Activated naive CD8-positive, alpha-beta T cell (primary cell): ENCODE results near the gene PLD5.
"Not testable (repeated sequence)": the region's sequence is repeated elsewhere in the genome, so short reads cannot be mapped to it uniquely, and the experiment has no call there.

ENCODE experiments used
- H3K27ac Mint-ChIP-seq: one replicate; pipeline ENCODE4 v1.8.0; 2021; ENCODE audit warnings: mixed read lengths
- H3K27me3 Mint-ChIP-seq: one replicate; pipeline ENCODE4 v1.8.0; 2021; ENCODE audit warnings: mixed read lengths
- H3K36me3 Mint-ChIP-seq: one replicate; pipeline ENCODE4 v1.8.0; 2021; ENCODE audit warnings: mixed read lengths
- H3K4me1 Mint-ChIP-seq: one replicate; pipeline ENCODE4 v1.8.0; 2021; ENCODE audit warnings: low read depth, mixed read lengths
- H3K4me3 Mint-ChIP-seq: one replicate; pipeline ENCODE4 v1.8.0; 2021; ENCODE audit warnings: mild to moderate bottlenecking, mixed read lengths
- H3K9me3 Mint-ChIP-seq: one replicate; pipeline ENCODE4 v1.8.0; 2021; ENCODE audit warnings: low read depth, mixed read lengths

PLD5 gene

GRCh38 chr1:242237051-242237450 is 287.4 kb downstream of the PLD5 start:
- H3K36me3 Mint-ChIP-seq, result no peaks in the 10 kb centered on the region
- no peaks in the 10 kb centered on the region for H3K4me1 Mint-ChIP-seq
- no peak overlapping the region for H3K27ac Mint-ChIP-seq
- H3K4me3 Mint-ChIP-seq, result no peak overlapping the region
- H3K27me3 Mint-ChIP-seq, result no peaks in the 10 kb centered on the region
- H3K9me3 Mint-ChIP-seq, result no peaks in the 10 kb centered on the region

- Mint-ChIP-seq H3K9me3 (no peaks in the 10 kb centered on the region), H3K36me3 (no peaks in the 10 kb centered on the region)
Observed at GRCh38 chr1:242228991-242229390, 295.5 kb downstream of the PLD5 start.

GRCh38 chr1:242225767-242226573 is 298.5 kb downstream of the PLD5 start:
- no peaks in the 10 kb centered on the region for H3K9me3 Mint-ChIP-seq
- H3K4me1 Mint-ChIP-seq, result no peaks in the 10 kb centered on the region
- peaks cover 4% of the 10 kb centered on the region for H3K27me3 Mint-ChIP-seq
- no peaks in the 10 kb centered on the region for H3K36me3 Mint-ChIP-seq
- H3K27ac Mint-ChIP-seq, result no peak overlapping the region
- no peak overlapping the region for H3K4me3 Mint-ChIP-seq

More at GRCh38 chr1:242228991-242229390, 295.5 kb downstream of the PLD5 start:
- Mint-ChIP-seq H3K27me3 (peaks cover 4% of the 10 kb centered on the region), H3K27ac (no peak overlapping the region), H3K4me1 (no peaks in the 10 kb centered on the region), H3K4me3 (no peak overlapping the region)

GRCh38 chr1:242224878-242225766 is 299.4 kb downstream of the PLD5 start:
- not testable (repeated sequence) for H3K36me3 Mint-ChIP-seq, H3K27me3 Mint-ChIP-seq, H3K27ac Mint-ChIP-seq, H3K4me3 Mint-ChIP-seq, H3K4me1 Mint-ChIP-seq, H3K9me3 Mint-ChIP-seq

GRCh38 chr1:242224461-242224860 is 300.0 kb downstream of the PLD5 start:
- Mint-ChIP-seq H3K36me3 (no peaks in the 10 kb centered on the region), H3K27ac (no peak overlapping the region), H3K4me3 (no peak overlapping the region), H3K9me3 (no peaks in the 10 kb centered on the region), H3K4me1 (no peaks in the 10 kb centered on the region), H3K27me3 (no peaks in the 10 kb centered on the region)

- Mint-ChIP-seq H3K36me3 (no peaks in the 10 kb centered on the region), H3K4me1 (no peaks in the 10 kb centered on the region), H3K9me3 (peaks cover 4% of the 10 kb centered on the region), H3K27me3 (no peaks in the 10 kb centered on the region), H3K27ac (no peak overlapping the region), H3K4me3 (no peak overlapping the region)
Observed at GRCh38 chr1:242219905-242220304, 304.6 kb downstream of the PLD5 start.

- Mint-ChIP-seq H3K4me1 (no peaks in the 10 kb centered on the region), H3K27ac (no peak overlapping the region), H3K36me3 (no peaks in the 10 kb centered on the region), H3K4me3 (no peak overlapping the region), H3K9me3 (peaks cover 4% of the 10 kb centered on the region), H3K27me3 (no peaks in the 10 kb centered on the region)
Observed at GRCh38 chr1:242219298-242219901, 305.1 kb downstream of the PLD5 start.

- Mint-ChIP-seq H3K4me1 (no peaks in the 10 kb centered on the region), H3K36me3 (no peaks in the 10 kb centered on the region), H3K4me3 (no peak overlapping the region), H3K27me3 (peaks cover 1% of the 10 kb centered on the region), H3K9me3 (peaks cover 4% of the 10 kb centered on the region), H3K27ac (no peak overlapping the region)
Observed at GRCh38 chr1:242216368-242216767, 308.1 kb downstream of the PLD5 start.

GRCh38 chr1:242214455-242214854 is 310.0 kb downstream of the PLD5 start:
- H3K9me3 Mint-ChIP-seq, H3K27ac Mint-ChIP-seq, H3K4me3 Mint-ChIP-seq, H3K36me3 Mint-ChIP-seq, H3K27me3 Mint-ChIP-seq, H3K4me1 Mint-ChIP-seq: not testable (repeated sequence)

GRCh38 chr1:242212961-242213360 is 311.5 kb downstream of the PLD5 start:
- not testable (repeated sequence) for H3K4me3 Mint-ChIP-seq, H3K27ac Mint-ChIP-seq, H3K4me1 Mint-ChIP-seq, H3K9me3 Mint-ChIP-seq, H3K27me3 Mint-ChIP-seq, H3K36me3 Mint-ChIP-seq

- Mint-ChIP-seq H3K4me1 (no peaks in the 10 kb centered on the region), H3K27me3 (peaks cover 6% of the 10 kb centered on the region), H3K9me3 (peaks cover 5% of the 10 kb centered on the region), H3K4me3 (no peak overlapping the region), H3K27ac (no peak overlapping the region), H3K36me3 (no peaks in the 10 kb centered on the region)
Observed at GRCh38 chr1:242212401-242212800, 312.1 kb downstream of the PLD5 start.

- no peaks in the 10 kb centered on the region for H3K36me3 Mint-ChIP-seq
- no peak overlapping the region for H3K4me3 Mint-ChIP-seq
- no peaks in the 10 kb centered on the region for H3K4me1 Mint-ChIP-seq
- no peak overlapping the region for H3K27ac Mint-ChIP-seq
- peaks cover 7% of the 10 kb centered on the region for H3K9me3 Mint-ChIP-seq
- peaks cover 8% of the 10 kb centered on the region for H3K27me3 Mint-ChIP-seq
Observed at GRCh38 chr1:242211254-242212022, 313.1 kb downstream of the PLD5 start.

- not testable (repeated sequence) for H3K4me3 Mint-ChIP-seq, H3K27ac Mint-ChIP-seq, H3K36me3 Mint-ChIP-seq, H3K4me1 Mint-ChIP-seq, H3K27me3 Mint-ChIP-seq, H3K9me3 Mint-ChIP-seq
Observed at GRCh38 chr1:242210316-242210715, 314.2 kb downstream of the PLD5 start.

GRCh38 chr1:242209063-242209462 is 315.4 kb downstream of the PLD5 start:
- Mint-ChIP-seq H3K27ac (no peak overlapping the region), H3K4me3 (no peak overlapping the region), H3K4me1 (no peaks in the 10 kb centered on the region), H3K36me3 (no peaks in the 10 kb centered on the region), H3K27me3 (peaks cover 8% of the 10 kb centered on the region), H3K9me3 (peaks cover 3% of the 10 kb centered on the region)
